GM12873 (cell line): ENCODE measurements around the gene POLN.

Experiments used
- CTCF ChIP-seq: IDR thresholded peaks from 2 replicates; pipeline ENCODE4 v1.5.1; 2012; ENCODE audit warnings: low read depth, mild to moderate bottlenecking, moderate library complexity, low read length, control low read depth; ENCODE audit not compliant: insufficient read depth; ENCODE audit errors: missing control alignments

Gene POLN

GRCh38 chr4:2172161-2172560 is 69.8 kb downstream of the POLN start:
- TF ChIP-seq CTCF: no peak

GRCh38 chr4:2168469-2169319 is 73.2 kb downstream of the POLN start:
- TF ChIP-seq CTCF: no peak

GRCh38 chr4:2166253-2166652 is 75.7 kb downstream of the POLN start:
- no peak for TF ChIP-seq CTCF

- TF ChIP-seq CTCF: no peak
These were observed 76.5 kb downstream of the POLN start for GRCh38 chr4:2165391-2165790.

GRCh38 chr4:2163311-2163821 is 78.6 kb downstream of the POLN start:
- no peak for TF ChIP-seq CTCF

GRCh38 chr4:2159931-2160330 is 82.0 kb downstream of the POLN start:
- TF ChIP-seq CTCF: no peak

- TF ChIP-seq CTCF: no peak
These were observed 86.7 kb downstream of the POLN start for GRCh38 chr4:2155246-2155645.
